GM19455 (cell line): ENCODE results near the gene CTPS1.

Experiments used
- ATAC-seq: cut with Tn5 transposase; IDR thresholded peaks from one replicate; pipeline ENCODE4 v1.9.1; 2021; ENCODE audit not compliant: unreplicated experiment

The CTPS1 gene

DNA sequence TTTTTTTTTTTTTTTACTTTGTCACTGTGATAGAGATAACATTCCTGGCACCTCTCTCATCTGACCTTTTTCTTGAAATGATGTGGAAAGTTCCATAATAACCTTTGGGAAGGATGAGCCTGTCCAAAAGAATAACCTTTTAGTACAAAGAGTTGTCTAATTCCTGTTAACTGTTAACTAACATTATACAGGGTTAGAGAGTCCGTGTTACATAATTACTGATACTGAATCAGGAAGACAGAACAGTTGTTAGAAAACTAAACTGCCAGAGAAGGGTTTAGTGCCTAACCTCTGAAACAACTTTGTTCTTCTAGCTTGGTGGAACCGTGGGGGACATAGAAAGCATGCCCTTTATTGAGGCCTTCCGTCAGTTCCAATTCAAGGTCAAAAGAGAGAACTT is 8.8 kb downstream of the CTPS1 start:
- no peak for ATAC-seq

DNA sequence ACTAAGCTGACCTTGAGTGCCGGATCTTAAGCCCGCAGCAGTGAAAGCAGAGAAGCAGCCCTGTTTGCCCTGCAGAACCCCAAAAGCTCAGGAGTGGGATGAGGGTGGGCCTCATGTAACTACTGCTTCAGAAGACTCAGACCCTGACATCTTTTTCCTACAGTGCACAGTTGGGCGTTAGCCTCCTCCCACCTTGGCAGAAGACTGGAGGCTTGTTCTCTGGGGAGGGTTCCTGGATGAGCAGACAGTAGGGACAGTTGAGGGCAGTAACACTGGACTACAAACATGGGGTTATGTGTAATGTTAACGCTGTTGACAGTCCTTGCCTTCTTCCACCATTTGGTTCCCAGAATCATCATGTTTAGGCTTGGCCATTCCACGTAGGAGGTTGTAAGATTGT is 9.6 kb downstream of the CTPS1 start:
- no peak for ATAC-seq

DNA sequence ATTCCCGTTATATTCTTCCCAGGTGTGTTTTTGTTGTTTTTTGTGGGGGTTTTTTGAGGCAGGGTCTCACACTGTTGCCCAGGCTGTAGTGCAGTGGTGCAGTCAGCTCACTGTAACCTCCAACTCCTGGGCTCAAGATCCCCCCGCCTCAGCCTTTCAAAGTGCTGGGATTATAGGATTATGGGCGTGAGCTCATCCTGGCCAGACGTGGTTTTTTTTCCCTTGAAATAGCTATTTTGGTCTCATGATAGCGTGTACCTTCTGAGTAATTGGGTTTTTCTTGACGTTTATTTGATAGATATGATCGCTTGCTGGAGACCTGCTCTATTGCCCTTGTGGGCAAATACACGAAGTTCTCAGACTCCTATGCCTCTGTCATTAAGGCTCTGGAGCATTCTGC is 17.6 kb downstream of the CTPS1 start:
- ATAC-seq = no peak

DNA sequence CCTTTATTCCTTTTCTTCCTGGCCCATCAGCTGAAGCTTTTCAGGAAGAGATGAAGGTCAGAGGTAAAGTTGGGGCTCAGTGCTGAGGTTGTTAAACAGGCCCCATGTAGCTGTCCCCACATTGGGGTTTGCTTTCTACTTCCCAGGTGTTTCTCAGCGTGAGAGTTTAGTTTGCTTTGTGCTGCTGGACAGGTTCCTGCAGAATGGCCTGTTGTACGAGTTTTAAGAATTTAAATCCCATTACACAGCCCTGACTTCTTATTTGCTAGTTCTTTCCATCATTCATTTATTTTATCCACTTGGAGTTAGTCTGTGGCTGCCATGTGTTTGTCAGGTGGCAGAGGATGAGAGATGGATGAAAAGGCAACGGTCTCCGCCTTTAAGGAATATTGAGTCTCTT is 19.2 kb downstream of the CTPS1 start:
- no peak for ATAC-seq

DNA sequence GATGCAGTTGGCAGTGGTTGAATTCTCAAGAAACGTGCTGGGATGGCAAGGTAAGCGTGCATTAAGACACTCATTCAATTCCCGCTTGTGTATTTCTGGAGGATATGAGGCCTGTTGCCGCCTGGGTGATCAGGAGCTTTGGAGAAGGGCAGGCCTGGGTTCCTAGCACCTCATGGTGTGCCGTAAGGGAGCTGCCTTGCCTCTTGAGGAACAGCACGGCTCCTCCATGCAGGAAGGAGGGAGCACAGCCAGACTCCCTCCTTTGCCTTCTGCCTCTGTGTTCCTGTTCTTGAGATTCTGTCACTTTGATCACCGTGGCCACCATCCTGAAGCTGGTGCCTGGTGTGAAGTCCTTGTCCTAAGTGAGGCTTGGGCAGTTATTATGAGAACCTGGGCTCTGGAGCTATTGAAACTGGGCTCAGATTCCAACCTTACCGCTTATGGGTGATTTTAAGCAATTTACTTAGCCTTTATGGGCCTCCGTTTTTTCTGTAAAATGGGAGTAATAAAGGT is 23.7 kb downstream of the CTPS1 start:
- no peak for ATAC-seq

DNA sequence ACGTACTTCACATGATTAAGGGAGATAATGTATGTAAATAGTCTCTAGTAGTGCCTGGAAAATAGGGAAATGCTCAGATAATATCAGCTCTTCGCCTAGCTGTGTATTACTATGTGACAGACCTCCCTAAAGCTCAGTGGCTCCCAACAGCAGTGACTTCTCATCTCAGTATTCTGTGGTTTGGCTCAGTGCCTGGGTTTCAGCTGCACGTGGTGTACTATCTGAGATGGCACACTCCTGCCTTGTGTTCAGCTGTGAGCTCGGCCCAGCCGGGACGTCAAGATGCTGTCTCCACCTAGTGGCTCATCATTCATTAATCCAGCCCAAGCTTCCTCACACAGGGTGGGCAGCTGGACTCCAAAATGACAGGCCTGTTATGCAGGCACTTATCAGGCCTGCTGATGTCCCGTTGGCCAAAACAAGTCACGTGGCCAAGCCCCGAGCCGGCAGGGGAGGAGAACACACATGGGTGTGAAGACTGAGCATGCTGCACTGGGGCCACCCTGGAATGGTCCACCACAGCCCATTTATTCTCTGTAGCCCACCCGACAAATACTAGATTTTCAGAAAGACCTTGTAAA is 24.2 kb downstream of the CTPS1 start:
- peak; percentile 95 for ATAC-seq

DNA sequence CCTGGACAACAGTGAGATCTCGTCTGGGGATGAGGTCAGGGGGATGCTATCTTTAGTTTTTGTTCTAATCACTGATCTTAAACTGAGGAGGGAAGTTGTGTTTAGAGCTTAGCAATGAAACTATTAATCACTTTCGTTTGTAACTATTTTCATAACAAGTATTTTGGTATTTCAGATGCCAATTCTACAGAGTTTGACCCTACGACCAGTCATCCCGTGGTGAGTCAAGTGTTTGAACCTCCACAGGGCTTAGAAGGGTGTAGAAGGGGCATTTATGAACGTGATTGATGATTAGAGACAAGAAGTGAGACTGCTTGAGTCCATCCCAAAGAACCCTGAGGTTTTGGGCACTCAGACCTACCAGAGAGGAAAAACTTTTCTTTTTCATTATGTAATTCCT is 26.4 kb downstream of the CTPS1 start:
- ATAC-seq = no peak

DNA sequence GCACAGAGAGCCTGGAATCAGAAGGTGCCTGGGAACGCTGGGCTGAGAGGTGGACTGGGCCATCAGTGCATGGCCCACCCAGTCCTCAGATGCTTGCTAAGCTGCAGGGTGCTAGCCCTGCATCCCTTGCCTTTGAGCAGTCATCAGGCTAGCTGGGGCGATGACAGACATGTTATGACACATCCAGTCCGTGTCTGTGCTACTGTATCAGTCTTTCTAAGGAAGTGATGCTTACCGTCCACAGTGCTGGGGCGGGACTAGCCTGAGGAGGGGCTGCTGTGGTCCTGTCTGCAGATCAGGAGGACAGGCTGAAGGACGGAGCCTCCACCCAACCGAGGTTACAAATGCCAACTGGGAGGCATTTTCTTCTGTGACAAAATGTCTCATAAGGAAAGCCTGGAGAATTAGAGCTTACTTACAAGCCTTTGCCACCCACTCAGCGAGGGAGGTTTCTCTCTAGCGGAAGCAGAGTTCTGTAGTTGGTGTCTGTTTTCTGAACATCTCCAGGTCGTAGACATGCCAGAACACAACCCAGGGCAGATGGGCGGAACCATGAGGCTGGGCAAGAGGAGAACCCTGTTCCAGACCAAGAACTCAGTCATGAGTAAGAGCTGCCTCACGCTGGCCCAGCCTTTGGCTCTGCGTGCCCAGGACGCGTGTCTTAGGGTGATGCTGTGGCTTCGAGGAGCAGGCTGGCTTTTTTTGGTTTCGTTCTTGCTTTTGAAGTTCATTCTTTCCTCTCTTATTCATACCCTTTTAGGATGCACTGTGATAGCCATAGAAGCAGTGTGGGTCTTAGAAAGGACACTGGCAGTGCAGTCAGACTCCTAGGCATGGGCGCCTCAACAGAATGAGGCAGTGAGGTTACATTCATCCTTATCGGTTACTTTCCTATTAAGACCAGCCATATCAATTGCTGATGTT is 27.7 kb downstream of the CTPS1 start:
- no peak for ATAC-seq

DNA sequence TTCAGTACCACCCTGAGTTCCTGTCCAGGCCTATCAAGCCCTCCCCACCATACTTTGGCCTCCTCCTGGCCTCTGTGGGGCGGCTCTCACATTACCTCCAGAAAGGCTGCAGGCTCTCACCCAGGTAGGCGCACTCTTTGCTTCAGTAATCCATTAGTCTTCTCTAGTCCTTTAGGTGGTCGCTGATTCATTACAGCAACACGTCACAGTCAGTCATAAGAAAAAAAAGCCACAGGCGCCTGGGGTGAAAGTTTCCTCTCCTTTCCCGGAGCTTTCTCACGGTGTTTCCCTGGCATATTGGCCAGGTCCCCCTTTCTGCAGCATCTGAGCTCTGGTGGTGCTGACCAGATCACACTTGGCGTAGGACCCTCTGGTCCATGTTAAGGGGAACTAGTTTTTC is 30.0 kb downstream of the CTPS1 start:
- ATAC-seq = no peak

DNA sequence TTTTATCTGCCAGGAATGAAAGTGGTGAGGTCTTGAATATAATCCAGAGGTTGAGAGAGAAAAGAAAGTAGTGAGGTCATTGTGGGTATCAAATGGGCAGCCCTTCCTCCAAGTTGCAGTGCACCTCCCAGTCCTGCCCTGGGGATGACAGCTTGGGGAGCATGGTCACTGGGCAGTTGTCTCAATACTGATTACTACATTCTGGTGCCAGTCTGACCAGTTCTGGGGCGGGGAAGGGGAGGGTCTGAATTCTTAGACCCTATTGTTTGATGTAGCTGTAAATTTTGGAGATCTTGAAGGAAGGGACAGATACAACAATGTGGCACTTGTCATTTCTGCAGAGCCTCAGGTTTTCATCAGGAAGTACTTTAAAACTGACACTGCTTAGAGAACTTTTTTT is 30.8 kb downstream of the CTPS1 start:
- no peak for ATAC-seq

DNA sequence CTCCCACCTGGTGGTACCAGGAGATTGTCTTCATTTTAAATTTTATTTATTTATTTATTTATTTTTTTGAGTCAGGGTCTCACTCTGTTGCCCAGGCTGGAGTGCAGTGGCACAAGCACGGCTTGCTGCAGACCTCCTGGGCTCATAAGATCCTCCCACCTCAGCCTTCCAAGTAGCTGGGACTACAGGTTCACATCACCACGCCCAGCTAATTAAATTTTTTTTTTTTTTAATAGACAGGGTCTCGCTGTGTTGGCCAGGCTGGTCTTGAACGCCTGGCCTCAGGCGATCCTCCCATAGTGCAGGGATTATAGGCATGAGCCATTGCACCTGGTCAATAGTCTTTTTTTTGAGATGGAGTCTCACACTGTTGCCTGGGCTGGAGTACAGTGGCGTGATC is 33.5 kb downstream of the CTPS1 start:
- ATAC-seq = no peak

DNA sequence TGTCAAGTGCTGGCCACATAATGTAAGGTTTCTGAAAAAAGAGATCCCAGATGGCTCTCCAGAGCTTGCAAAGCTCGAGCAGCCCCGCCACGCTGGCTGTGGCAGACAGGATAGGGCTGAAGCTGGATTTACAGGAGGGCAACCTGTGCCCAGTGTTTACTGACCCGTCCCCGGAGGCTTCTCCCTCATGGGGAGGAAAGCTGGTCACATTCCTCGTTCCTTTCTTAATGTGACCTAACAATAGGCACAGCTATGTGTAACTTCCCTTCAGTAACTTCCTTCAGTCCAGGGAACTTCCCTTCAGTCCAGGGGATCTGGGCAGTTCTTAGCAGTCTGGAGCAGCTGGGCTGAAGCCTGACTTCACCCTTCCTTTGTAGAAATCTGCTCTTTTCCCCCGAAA is 34.3 kb downstream of the CTPS1 start:
- ATAC-seq = no peak

DNA sequence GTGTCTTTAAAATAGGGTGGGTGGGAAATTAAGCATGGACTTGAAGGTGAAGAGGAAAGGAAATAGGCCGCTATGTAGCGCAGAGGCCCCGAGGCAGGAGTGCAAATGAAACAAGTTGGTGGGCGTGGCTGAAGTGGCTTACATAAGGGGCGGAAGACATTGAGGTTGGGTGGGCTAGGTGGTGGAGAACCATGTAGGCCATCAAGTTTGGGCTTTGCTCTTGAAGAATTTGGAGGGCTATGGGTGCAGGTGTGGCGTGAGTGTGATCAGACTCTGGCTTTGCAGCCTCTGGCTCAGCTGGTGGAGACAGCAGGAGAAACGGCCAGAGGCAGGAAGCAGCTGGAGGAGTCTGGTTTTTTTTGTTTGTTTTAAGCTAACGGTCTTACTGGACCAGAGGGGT is 35.4 kb downstream of the CTPS1 start:
- no peak for ATAC-seq

DNA sequence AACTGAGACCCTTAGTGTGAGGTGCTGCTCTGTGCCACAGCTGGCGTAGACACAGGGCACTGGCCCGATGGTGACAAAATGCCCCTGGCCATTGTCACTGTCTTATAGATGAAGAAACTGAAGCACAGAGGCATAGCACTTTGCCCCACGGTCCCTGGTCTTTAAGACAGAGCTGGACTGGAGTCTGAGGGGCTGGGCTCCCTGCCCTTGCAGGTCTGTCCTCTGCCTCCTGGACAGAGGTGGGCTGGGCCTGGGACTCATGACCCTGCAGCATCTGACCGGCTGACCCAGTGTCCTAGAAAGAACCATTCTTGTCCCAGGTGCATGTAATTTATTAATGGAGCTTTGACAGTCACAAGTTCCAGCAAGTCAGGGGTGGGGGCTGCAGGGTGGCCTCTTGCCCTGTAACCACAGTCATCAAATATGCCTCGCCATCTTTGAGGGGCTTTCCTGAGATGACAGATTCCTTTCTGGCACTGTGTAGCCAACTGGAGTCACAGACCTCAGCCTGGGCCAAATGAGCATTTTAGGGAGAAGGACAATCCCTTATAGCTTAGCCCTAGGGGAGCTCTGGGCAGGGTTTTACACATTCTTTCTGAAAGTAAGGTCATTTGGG is 35.9 kb downstream of the CTPS1 start:
- no peak for ATAC-seq

DNA sequence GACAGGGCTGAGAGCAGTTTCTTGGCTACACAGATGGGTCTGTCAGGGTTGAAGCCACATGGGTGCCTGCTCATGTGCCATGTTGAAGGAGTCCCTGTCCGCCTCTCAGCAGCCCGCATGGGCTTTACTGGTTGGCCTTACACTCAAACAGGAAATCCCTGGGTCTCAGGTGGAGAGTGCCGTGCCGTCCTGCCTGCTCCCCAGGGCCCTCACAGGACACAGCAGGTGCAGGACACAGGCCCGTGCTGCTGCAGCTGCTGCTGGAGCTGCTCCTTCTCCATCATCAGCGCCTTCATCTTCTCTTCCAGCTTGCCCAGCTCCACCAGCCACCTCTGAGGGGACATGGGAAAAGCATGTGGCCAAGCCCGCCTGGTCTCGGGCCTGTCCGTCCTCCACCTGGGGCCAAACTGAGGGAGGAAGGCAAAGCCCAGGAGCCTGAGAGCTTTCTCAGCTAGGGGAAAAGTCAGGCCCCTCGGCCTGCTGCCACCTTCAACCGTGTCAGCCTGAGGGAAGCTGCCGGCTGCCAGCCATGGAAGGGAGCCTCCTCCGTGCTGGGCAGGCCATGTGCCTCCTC is 36.5 kb downstream of the CTPS1 start:
- ATAC-seq = no peak

DNA sequence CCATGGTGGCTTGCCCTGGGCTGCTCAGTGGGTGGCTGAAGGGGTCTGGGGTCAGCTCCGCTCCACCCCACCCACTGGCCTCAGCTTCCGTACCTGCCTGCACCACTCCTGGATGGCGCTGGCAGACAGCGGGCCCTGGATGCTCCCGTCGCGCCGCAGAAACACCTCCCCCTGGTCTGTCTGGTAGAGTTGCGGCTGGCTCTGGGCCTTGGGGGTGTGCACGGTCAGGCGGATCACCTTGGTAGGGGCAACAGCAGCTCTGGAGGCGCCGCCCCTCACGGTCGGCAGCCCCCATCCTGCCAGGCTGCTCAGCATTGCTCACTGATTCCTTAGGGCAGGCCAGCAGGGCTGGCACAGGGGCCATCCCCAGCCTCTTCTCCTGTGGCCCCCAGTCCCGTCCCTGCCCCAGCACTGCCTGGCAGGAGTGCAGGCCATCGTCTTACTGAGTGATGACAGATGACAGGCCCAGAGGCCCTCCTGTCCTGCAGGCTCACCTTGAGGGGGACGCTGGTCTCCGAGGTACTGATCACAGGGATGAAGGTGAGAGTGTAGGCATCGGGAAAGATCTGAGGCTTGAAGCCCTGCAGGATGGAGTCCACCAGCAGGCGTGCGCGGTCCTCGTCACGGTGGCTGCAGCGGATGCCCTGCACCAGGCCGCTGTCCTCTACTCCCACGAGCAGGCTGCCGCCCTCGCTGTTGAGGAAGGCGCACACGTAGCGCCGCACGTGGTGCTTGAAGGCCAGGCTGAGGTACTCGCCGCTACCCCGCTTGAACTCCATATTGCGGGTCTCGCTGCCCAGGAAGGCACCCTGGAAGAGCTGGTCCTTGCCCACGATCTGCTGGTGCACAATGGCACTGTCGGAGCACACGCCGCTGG is 37.9 kb downstream of the CTPS1 start:
- ATAC-seq = no peak

DNA sequence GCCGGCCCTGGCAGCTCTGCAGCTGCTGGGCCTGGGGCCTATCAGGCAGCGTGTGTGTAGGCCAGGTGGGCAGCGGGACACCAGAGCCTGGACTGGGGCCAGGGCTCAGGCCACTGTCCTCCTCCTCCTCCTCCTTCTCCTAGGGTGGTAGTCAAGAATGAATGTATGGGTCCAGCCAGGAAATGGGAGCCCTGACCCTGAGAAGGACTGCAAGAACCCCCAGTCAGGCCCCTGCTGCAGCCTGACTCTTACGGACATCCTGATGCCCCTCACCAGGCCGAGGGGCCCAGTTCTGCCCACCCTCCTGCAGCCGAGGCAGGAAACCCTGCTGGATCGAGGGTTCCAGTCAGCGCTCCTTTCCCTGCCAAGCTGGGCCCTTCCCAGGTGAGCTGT is 38.5 kb downstream of the CTPS1 start:
- ATAC-seq = no peak

DNA sequence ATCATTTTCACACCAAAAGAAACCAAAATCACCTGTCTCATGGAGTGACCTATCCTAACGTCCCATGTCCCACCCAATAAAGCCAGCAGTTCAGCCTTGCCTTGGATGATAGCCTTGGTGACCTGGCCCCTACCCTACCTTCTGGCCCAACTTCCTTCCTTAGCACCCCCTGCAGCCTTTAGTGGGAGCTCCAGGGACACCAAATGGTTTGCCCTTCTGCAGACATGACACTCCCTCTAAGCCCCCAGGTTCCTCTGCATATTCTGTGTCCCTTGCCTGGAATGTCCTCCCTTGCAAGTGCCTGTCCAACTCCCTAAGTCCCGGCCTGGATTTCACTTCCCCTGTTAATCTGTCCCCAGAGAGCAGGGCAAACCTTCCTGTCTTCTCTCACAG is 39.9 kb downstream of the CTPS1 start:
- no peak for ATAC-seq

DNA sequence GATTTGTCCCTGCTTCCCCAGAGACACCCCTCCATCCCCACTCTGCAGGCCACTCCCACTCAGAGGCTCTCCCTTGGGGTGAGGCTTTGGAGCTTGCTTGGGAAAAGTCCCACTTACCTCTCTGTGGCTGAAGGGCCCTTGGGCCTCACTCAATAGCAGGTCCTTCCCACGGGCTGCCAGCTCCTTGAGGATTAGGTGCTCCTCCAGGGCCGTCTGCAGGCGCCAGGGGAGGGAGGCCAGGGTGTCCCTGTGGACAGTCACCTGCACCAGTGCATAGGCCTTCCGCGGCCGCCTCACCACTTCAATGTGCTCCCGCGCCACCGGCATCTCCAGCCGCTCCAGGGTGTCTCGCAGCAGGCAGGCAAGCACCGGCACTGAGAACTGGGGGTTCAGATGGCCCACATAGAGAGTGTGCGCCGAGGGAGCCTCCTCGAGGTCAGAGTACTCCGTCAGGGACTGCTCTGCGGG is 40.6 kb downstream of the CTPS1 start:
- ATAC-seq = no peak

DNA sequence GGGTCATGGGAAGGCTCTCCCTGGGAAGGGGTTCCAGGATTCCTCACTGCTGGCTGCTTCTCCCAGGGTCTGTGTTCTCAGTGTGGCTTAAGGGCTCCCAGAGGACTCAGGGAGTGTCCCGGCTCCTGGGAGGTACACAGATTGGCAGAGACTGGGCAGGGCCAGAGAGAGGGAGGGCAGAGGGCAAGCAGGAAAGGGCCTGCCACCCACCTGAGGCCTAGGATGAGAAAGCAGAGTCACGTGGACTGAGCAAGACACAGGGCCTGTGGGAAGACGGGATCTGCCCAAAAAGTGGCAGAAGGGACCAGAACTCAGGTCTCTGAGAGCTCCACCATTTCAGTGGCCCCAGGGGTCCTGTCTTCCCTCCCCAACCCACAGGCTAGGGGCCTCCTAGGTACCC is 41.2 kb downstream of the CTPS1 start:
- no peak for ATAC-seq
